SIG-M5 (cell line): ENCODE results near the gene CHI3L1.

Experiments used
- DNase-seq: peaks from one replicate; lab custom pipeline; 2025; lab: John Stamatoyannopoulos, UW

Gene CHI3L1

GRCh38 chr1:203204756-203205155 lies 18.3 kb upstream of the CHI3L1 start:
- DNase-seq = no peak

- no peak for DNase-seq
Measured at GRCh38 chr1:203202431-203203245, 16.1 kb upstream of the CHI3L1 start.

- no peak for DNase-seq
Measured at GRCh38 chr1:203201516-203202205, 15.2 kb upstream of the CHI3L1 start.

- no peak for DNase-seq
Measured at GRCh38 chr1:203200916-203201315, 14.4 kb upstream of the CHI3L1 start.

- DNase-seq = no peak
Measured at GRCh38 chr1:203199816-203200571, 13.5 kb upstream of the CHI3L1 start.

DNA sequence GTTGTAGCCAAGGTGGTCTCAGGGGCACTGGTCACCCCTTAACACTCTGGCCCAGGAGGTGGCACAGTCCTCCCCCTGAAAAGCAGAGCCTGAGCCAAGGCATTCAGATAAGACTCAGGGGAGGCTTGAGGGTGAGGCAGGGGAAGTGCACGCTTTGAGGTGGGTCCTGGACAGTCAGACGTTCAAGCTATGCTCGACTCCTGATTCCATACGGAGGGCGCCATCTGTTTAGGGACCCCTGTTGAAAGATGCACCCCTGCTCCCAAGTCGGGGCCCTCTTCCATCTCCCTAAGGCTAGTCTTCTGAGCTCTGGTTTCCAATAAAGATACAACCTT lies 12.9 kb upstream of the CHI3L1 start:
- no peak for DNase-seq

- no peak for DNase-seq
Measured at GRCh38 chr1:203199002-203199401, 12.5 kb upstream of the CHI3L1 start.

- no peak for DNase-seq
Measured at GRCh38 chr1:203197625-203198024, 11.1 kb upstream of the CHI3L1 start.

DNA sequence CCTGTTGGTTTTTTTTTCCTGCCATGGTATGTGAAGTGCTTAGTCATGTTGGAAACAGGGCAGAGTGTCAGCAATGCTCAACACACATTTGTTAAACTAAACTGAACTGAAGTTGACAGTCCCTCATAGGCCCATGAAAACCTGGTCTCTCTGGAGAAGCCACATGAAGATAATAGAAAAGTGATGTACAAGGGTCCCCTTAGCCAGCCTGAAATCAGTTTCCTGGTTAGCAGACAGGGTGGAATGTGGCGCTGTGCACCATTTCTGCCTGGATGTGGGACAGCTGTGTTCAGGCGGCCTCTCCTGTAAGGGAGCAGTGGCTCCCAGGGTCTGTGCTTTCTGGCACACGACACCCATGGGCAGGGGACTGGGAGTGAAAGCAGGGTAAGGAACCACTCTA lies 9.9 kb upstream of the CHI3L1 start:
- DNase-seq = no peak

- no peak for DNase-seq
Measured at GRCh38 chr1:203190949-203191348, 4.4 kb upstream of the CHI3L1 start.

DNA sequence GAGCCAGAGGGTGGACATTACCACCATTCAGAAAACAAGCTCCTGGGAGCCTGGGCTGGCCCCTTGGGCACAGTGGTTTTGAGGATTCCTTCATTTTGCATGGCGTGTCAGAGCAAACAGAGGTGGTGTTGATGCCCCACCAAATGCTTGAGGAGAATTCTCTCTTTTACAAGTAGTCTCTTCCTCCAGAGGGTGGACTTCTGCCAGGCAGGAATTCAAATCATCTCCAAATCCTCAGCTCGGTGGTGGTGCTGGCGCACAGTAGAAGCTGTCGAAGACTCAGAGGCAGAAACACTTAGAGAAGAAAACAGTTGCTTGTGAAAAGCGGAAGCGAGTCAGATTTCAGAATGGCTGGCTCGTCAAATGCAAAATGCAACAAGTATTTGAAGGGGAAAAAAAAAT lies 3.4 kb upstream of the CHI3L1 start:
- DNase-seq = no peak

DNA sequence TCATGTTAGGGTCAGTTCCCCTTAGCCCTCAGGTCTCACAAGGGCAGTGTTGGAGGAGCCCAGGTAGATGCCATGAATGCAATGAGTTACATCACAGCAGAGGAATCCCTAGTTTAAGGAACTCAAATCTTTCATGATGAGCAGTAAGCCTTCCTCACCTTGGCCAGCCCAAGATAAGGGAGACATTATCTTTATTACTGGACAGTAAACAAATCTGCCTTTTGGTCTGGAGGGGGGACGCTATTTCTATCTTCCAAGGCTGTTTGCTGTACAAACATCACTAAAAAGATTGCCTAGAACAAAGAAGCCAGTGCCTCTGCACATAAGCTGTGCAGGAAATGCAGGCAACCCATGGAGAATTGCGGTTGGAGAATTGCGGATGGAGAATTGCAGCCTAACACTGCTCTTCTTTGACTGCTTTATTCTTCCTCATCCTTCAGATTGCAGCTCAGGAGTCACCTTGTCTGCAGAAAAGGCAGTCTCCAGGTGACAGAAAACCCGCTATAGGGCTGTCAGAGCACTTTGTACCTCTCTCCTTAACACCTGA lies 2.3 kb upstream of the CHI3L1 start:
- no peak for DNase-seq

DNA sequence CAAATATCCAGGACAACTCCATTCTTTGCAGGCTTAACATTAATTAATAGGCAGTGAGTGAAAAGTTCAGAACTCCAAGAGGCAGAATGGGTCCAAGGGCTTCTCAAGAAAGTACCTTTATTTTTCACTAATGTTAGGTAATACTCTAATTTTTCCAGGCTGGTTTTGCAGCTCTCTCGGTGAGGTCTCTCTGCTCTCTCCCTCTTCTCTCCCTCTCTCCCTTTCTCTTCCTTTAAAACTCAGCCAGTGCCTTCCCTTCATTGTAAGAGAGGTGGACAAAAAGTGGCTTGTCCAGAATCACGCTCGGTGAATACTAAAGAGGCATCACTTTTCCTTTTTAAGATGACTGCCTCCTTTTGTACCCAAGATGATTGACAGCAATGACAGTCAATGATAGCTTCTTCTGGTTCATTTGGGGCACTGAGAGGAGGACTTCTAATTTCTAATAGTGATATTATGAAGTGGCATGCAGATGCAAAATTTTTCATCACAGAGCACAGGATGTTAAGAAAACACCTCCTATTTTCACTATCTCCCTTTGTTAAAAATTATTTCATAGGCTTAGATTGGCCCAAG lies 1.3 kb upstream of the CHI3L1 start:
- DNase-seq = no peak

- DNase-seq = no peak
Measured at GRCh38 chr1:203187304-203187685, 791 bp upstream of the CHI3L1 start.

GRCh38 chr1:203186091-203186445 lies 436 bp downstream of the CHI3L1 start:
- no peak for DNase-seq

- DNase-seq = no peak
Measured at GRCh38 chr1:203185585-203185984, 919 bp downstream of the CHI3L1 start.

DNA sequence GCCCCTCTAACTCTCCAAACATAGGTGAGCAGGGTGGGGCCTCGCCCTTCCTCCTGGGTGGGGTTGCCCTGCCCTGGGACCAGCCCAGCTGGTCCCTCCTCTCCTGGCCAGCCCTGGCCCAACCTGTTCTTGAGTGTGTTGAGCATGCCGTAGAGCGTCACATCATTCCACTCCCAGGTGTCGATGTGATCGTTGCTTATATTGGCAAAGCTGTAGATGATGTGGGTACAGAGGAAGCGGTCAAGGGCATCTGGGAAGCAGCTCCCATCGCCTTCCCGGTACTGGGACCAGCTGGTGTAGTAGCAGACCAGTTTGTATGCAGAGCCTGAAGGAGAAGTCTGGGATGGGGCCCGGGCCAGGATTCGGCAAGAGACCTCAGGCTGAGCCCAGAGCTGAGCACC lies 1.4 kb downstream of the CHI3L1 start:
- DNase-seq = no peak

- no peak for DNase-seq
Measured at GRCh38 chr1:203184467-203184866, 2.0 kb downstream of the CHI3L1 start.

- no peak for DNase-seq
Measured at GRCh38 chr1:203183828-203184227, 2.7 kb downstream of the CHI3L1 start.

- no peak for DNase-seq
Measured at GRCh38 chr1:203182387-203182953, 4.0 kb downstream of the CHI3L1 start.

- DNase-seq = no peak
Measured at GRCh38 chr1:203181586-203182386, 4.7 kb downstream of the CHI3L1 start.
